GM10248 (cell line): ENCODE measurements around the gene GOSR2.

Experiments
- CTCF ChIA-PET: fragments of 300-600 bp; sonication (Branson Sonifier 250); formaldehyde crosslinking; extraction: SDS; loops from one replicate; lab custom pipeline; 2021; ENCODE audit warnings: antibody characterized with exemption; lab: Yijun Ruan, JAX
- POLR2A ChIA-PET: fragments of 350-650 bp; sonication (Branson Sonifier 250); formaldehyde crosslinking; extraction: SDS; loops from one replicate; lab custom pipeline; 2020; ENCODE audit warnings: antibody characterized with exemption; lab: Yijun Ruan, JAX
- DNase-seq: peaks from one replicate; pipeline ENCODE4 v3.0.0; 2012; ENCODE audit errors: extremely low spot score
- CTCF ChIP-seq: IDR thresholded peaks from 2 replicates; pipeline ENCODE4 v1.5.1; 2012; ENCODE audit warnings: mild to moderate bottlenecking, low read depth; ENCODE audit errors: extremely low read depth, missing control alignments, control extremely low read depth

GOSR2 gene

GRCh38 chr17:46877466-46877865 is 45.5 kb upstream of the GOSR2 start:
- no peak for TF ChIP-seq CTCF
- POLR2A ChIA-PET = interaction anchor here (0.5 kb wide), 1 partner anchor 91 kb away, joined by 3 read pairs; no protein-coding TSS in a partner anchor
- no peak for DNase-seq
- CTCF ChIA-PET = interaction anchor here (1.0 kb wide), 1 partner anchor 42 kb away, joined by 3 read pairs; no protein-coding TSS in a partner anchor

GRCh38 chr17:46878055-46878454 is 44.9 kb upstream of the GOSR2 start:
- TF ChIP-seq CTCF = no peak
- no peak for DNase-seq
- ChIA-PET POLR2A (no interaction called here), CTCF (no interaction called here)

- DNase-seq = no peak
- POLR2A ChIA-PET = no interaction called here
- CTCF ChIA-PET = interaction anchor here (1.0 kb wide), 1 partner anchor 9 kb away, joined by 4 read pairs; no protein-coding TSS in a partner anchor
- no peak for TF ChIP-seq CTCF
Observed at GRCh38 chr17:46879101-46879500, 43.9 kb upstream of the GOSR2 start.

GRCh38 chr17:46881015-46881414 is 41.9 kb upstream of the GOSR2 start:
- no peak for DNase-seq

GRCh38 chr17:46882666-46883065 is 40.3 kb upstream of the GOSR2 start:
- ChIA-PET CTCF (no interaction called here), POLR2A (no interaction called here)
- TF ChIP-seq CTCF = no peak
- no peak for DNase-seq

More at GRCh38 chr17:46881015-46881414, 41.9 kb upstream of the GOSR2 start:
- no peak for TF ChIP-seq CTCF
- ChIA-PET POLR2A (no interaction called here), CTCF (no interaction called here)

GRCh38 chr17:46883871-46884520 is 39.0 kb upstream of the GOSR2 start:
- ChIA-PET POLR2A (no interaction called here), CTCF (interaction anchor here (1.1 kb wide), 1 partner anchor 17 kb away, joined by 3 read pairs; no protein-coding TSS in a partner anchor)
- TF ChIP-seq CTCF = no peak
- DNase-seq = no peak

GRCh38 chr17:46884552-46884951 is 38.4 kb upstream of the GOSR2 start:
- CTCF ChIA-PET = interaction anchor here (1.1 to 1.7 kb wide), 2 partner anchors 8 to 18 kb away, joined by 3 to 4 read pairs; no protein-coding TSS in a partner anchor
- DNase-seq = no peak
- no peak for TF ChIP-seq CTCF
- POLR2A ChIA-PET = no interaction called here
